8988T (cell line): Measurements from ENCODE around the gene FLT3.
"Not testable (repeated sequence)": the region's sequence is repeated elsewhere in the genome, so short reads cannot be mapped to it uniquely, and the experiment has no call there.

Source experiments
- DNase-seq: peaks from one replicate; pipeline ENCODE4 v3.0.0; 2011

FLT3 gene

GRCh38 chr13:28099396-28100149, 803 bp downstream of the FLT3 start:
- DNase-seq = no peak

- DNase-seq = no peak
Measured at GRCh38 chr13:28097503-28097902, 2.9 kb downstream of the FLT3 start.

GRCh38 chr13:28094306-28094705, 6.1 kb downstream of the FLT3 start:
- no peak for DNase-seq

GRCh38 chr13:28093881-28094280, 6.5 kb downstream of the FLT3 start:
- no peak for DNase-seq

GRCh38 chr13:28092431-28092830, 7.9 kb downstream of the FLT3 start:
- DNase-seq = no peak

GRCh38 chr13:28089065-28089464, 11.3 kb downstream of the FLT3 start:
- DNase-seq = no peak

- not testable (repeated sequence) for DNase-seq
Measured at GRCh38 chr13:28077820-28078219, 22.6 kb downstream of the FLT3 start.

- DNase-seq = no peak
Measured at GRCh38 chr13:28077231-28077630, 23.1 kb downstream of the FLT3 start.

GRCh38 chr13:28071424-28071823, 29.0 kb downstream of the FLT3 start:
- no peak for DNase-seq

- no peak for DNase-seq
Measured at GRCh38 chr13:28067491-28067890, 32.9 kb downstream of the FLT3 start.

- peak; percentile 26 for DNase-seq
Measured at GRCh38 chr13:28058866-28059613, 41.3 kb downstream of the FLT3 start.

- DNase-seq = no peak
Measured at GRCh38 chr13:28056970-28057712, 43.2 kb downstream of the FLT3 start.

- DNase-seq = no peak
Measured at GRCh38 chr13:28056426-28056825, 44.0 kb downstream of the FLT3 start.

GRCh38 chr13:28055357-28055756, 45.0 kb downstream of the FLT3 start:
- DNase-seq = no peak

GRCh38 chr13:28052945-28053344, 47.4 kb downstream of the FLT3 start:
- DNase-seq = no peak

- DNase-seq = no peak
Measured at GRCh38 chr13:28049880-28050875, 50.2 kb downstream of the FLT3 start.

- DNase-seq = no peak
Measured at GRCh38 chr13:28049215-28049614, 51.2 kb downstream of the FLT3 start.

GRCh38 chr13:28048768-28049167, 51.6 kb downstream of the FLT3 start:
- no peak for DNase-seq

- DNase-seq = no peak
Measured at GRCh38 chr13:28047757-28048388, 52.5 kb downstream of the FLT3 start.

GRCh38 chr13:28046981-28047380, 53.4 kb downstream of the FLT3 start:
- no peak for DNase-seq

- no peak for DNase-seq
Measured at GRCh38 chr13:28045861-28046260, 54.5 kb downstream of the FLT3 start.

GRCh38 chr13:28044608-28045007, 55.8 kb downstream of the FLT3 start:
- no peak for DNase-seq
